Vagina (tissue), 2 donors: ENCODE data around the gene JAG2. TPM values are rescaled to one million over a fixed set of nuclear protein-coding genes. Genes with fewer than 3 reads are reported as not detected.

Experiments used
- DNase-seq, 2 donors: peaks; one replicate each; pipeline ENCODE4 v3.0.0-alpha.2; 2017; ENCODE audit errors: extremely low spot score in 2 of 2
- H3K27ac ChIP-seq: fragments of 200-600 bp; sonication (generic); one replicate; pipeline ENCODE4 v1.5.1; 2019
- H3K27me3 ChIP-seq: fragments of 200-600 bp; sonication (generic); one replicate; pipeline ENCODE4 v1.5.1; 2019
- H3K36me3 ChIP-seq, 2 donors: fragments of 200-600 bp; sonication (generic); one replicate each; pipeline ENCODE4 v1.5.1; 2017 to 2019
- H3K4me1 ChIP-seq: fragments of 200-600 bp; sonication (generic); one replicate; pipeline ENCODE4 v1.5.1; 2019
- H3K4me3 ChIP-seq, 2 donors: fragments of 200-600 bp; sonication (generic); 1 replicate in 1 of 2; 2 replicates in 1 of 2; pipeline ENCODE4 v1.5.1; 2016 to 2019
- H3K9me3 ChIP-seq: fragments of 200-600 bp; sonication (generic); one replicate; pipeline ENCODE4 v1.5.1; 2019
- POLR2A ChIP-seq, 2 donors: fragments of 450-650 bp; IDR thresholded peaks; one replicate each; pipeline ENCODE4 v1.6.1; 2017; ENCODE audit warnings: antibody characterized with exemption in 2 of 2, mild to moderate bottlenecking in 2 of 2, moderate library complexity in 2 of 2
- POLR2AphosphoS5 ChIP-seq, 2 donors: sonication (generic); formaldehyde crosslinking; IDR thresholded peaks; one replicate each; pipeline ENCODE4 v1.9.0; 2017; ENCODE audit warnings: antibody characterized with exemption in 2 of 2, mild to moderate bottlenecking in 2 of 2, low read depth in 1 of 2; ENCODE audit not compliant: insufficient read depth in 1 of 2
- intact Hi-C: fragments of 100-400 bp; cut with DNase I; formaldehyde crosslinking; loops from one replicate; pipeline ENCODE4 v1.15.1; 2023
- total RNA-seq: library from RNA; depleted of rRNA; stranded (reverse); fragments of >200 nt; gene quantifications from one replicate; pipeline ENCODE4 v1.2.3, GENCODE V29; 2016
- TF ChIP-seq, protein P1 (sequence below), 3 experiments: fragments of 450-650 bp in 2 of 3; fragments of 200-600 bp in 1 of 3; sonication (generic) in 1 of 3; IDR thresholded peaks; one replicate each; pipeline ENCODE4 v1.5.1; 2017 to 2019; ENCODE audit warnings: antibody characterized with exemption in 3 of 3, mild to moderate bottlenecking in 2 of 3, moderate library complexity in 2 of 3

Gene JAG2
- total RNA-seq, 1 donor from 2014 or later, result 17.7 TPM

- H3K4me3 ChIP-seq, result no peak overlapping the region
- no peaks in the 10 kb centered on the region for H3K27me3 ChIP-seq
- H3K9me3 ChIP-seq, result no peaks in the 10 kb centered on the region
- TF ChIP-seq POLR2A (IDR thresholded peaks at IDR 0.05), result no peak
- TF ChIP-seq, protein P1, sequence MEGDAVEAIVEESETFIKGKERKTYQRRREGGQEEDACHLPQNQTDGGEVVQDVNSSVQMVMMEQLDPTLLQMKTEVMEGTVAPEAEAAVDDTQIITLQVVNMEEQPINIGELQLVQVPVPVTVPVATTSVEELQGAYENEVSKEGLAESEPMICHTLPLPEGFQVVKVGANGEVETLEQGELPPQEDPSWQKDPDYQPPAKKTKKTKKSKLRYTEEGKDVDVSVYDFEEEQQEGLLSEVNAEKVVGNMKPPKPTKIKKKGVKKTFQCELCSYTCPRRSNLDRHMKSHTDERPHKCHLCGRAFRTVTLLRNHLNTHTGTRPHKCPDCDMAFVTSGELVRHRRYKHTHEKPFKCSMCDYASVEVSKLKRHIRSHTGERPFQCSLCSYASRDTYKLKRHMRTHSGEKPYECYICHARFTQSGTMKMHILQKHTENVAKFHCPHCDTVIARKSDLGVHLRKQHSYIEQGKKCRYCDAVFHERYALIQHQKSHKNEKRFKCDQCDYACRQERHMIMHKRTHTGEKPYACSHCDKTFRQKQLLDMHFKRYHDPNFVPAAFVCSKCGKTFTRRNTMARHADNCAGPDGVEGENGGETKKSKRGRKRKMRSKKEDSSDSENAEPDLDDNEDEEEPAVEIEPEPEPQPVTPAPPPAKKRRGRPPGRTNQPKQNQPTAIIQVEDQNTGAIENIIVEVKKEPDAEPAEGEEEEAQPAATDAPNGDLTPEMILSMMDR (IDR thresholded peaks at IDR 0.05), result no peak
- no peak for DNase-seq
- intact Hi-C loops, result no loop called here
- H3K27ac ChIP-seq, result no peak overlapping the region
- H3K36me3 ChIP-seq, result no peaks in the 10 kb centered on the region
- H3K4me1 ChIP-seq, result no peaks in the 10 kb centered on the region
These were observed 18.1 kb downstream of the JAG2 start for GRCh38 chr14:105150368-105151083.

- Histone ChIP-seq H3K27me3 (no peaks in the 10 kb centered on the region), H3K4me3 (no peak overlapping the region), H3K4me1 (no peaks in the 10 kb centered on the region), H3K36me3 (no peaks in the 10 kb centered on the region), H3K9me3 (no peaks in the 10 kb centered on the region), H3K27ac (no peak overlapping the region)
- TF ChIP-seq POLR2A (IDR thresholded peaks at IDR 0.05), result no peak
- TF ChIP-seq, protein P1 (IDR thresholded peaks at IDR 0.05), result no peak
- TF ChIP-seq POLR2AphosphoS5 (IDR thresholded peaks at IDR 0.05; ENCODE audit: insufficient read depth in 1 of 2, low read depth in 1 of 2), result no peak
- intact Hi-C loops, result no loop called here
- DNase-seq, result no peak
These were observed 18.6 kb downstream of the JAG2 start for GRCh38 chr14:105150026-105150367.

GRCh38 chr14:105149146-105149781 is 19.3 kb downstream of the JAG2 start:
- Histone ChIP-seq H3K4me1 (no peaks in the 10 kb centered on the region), H3K36me3 (no peaks in the 10 kb centered on the region), H3K27ac (no peak overlapping the region), H3K27me3 (no peaks in the 10 kb centered on the region), H3K4me3 (no peak overlapping the region), H3K9me3 (no peaks in the 10 kb centered on the region)
- intact Hi-C loops, result no loop called here
- no peak for TF ChIP-seq POLR2A (IDR thresholded peaks at IDR 0.05)
- TF ChIP-seq POLR2AphosphoS5 (IDR thresholded peaks at IDR 0.05; ENCODE audit: insufficient read depth in 1 of 2, low read depth in 1 of 2), result no peak
- TF ChIP-seq, protein P1 (IDR thresholded peaks at IDR 0.05), result no peak
- no peak for DNase-seq

DNA sequence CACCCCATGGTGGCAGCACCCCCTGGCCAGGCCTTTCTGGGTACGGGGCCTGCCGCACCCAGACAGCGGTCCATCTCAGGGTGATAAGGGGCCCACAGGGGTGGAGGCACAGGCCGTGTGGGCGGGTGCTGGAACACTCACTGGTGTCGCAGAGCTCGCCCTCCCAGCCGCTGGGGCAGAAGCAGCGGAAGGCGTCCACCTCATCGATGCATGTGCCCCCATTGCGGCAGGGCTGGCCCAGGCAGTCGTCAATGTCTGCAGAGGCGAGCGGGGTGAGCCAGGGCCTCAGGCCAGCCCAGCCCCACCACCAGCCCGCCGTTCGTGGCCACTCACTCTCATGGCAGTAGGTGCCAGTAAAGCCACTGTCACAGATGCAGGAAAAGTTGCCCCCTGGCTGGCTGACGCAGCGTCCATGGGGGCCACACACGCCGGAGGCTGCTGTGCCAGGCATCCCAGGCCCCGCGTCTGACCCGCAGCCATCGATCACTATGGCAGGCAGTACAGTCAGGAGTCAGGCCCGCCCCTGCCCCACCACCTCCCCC is 19.9 kb downstream of the JAG2 start:
- TF ChIP-seq POLR2A (IDR thresholded peaks at IDR 0.05) (no peak), POLR2AphosphoS5 (IDR thresholded peaks at IDR 0.05; ENCODE audit: insufficient read depth in 1 of 2, low read depth in 1 of 2) (no peak)
- TF ChIP-seq, protein P1 (IDR thresholded peaks at IDR 0.05), result no peak

More for the DNA sequence above, 19.9 kb downstream of the JAG2 start:
- Histone ChIP-seq H3K4me3 (no peak overlapping the region), H3K9me3 (no peaks in the 10 kb centered on the region), H3K36me3 (no peaks in the 10 kb centered on the region), H3K27ac (no peak overlapping the region), H3K27me3 (no peaks in the 10 kb centered on the region), H3K4me1 (no peaks in the 10 kb centered on the region)
- intact Hi-C loops, result no loop called here
- DNase-seq, result no peak
